RWPE1 (cell line): Measurements from ENCODE around the gene TOR1A.
A peak's percentile ranks its signal among the peaks of the same experiment; 100 is the strongest.

ENCODE experiments used
- CTCF ChIA-PET: fragments of 350-600 bp; sonication (Branson Sonifier 250); formaldehyde crosslinking; extraction: SDS; loops from one replicate; lab custom pipeline; 2021; lab: Yijun Ruan, JAX
- POLR2A ChIA-PET: fragments of 400-600 bp; formaldehyde crosslinking; extraction: SDS; loops from one replicate; lab custom pipeline; 2020; ENCODE audit warnings: antibody characterized with exemption; ENCODE audit not compliant: low non-redundant PET; lab: Yijun Ruan, JAX
- DNase-seq: peaks from one replicate; pipeline ENCODE4 v3.0.0; 2012; ENCODE audit warnings: low spot score
- H3K27ac ChIP-seq: fragments of 450-650 bp; 2 replicates; pipeline ENCODE4 v1.5.1; 2017
- CTCF ChIP-seq: fragments of 450-650 bp; conservative IDR thresholded peaks from 2 replicates; pipeline ENCODE4 v1.5.1; 2017; ENCODE audit warnings: low read depth, mild to moderate bottlenecking

Gene TOR1A

GRCh38 chr9:129835128-129835859, 11.4 kb upstream of the TOR1A start, which contains the start of the genes C9orf78 and USP20:
C9orf78 (minus strand) TSS chr9:129835275; CDS start chr9:129835221, 54 bp downstream.
USP20 (plus strand) TSS chr9:129835458; CDS start chr9:129852556, 17,098 bp downstream.
- H3K27ac ChIP-seq = peak within 1 kb of the TSS; percentile 73
- POLR2A ChIA-PET = interaction anchor here (0.6 to 1.1 kb wide), 2 partner anchors 10 to 211 kb away, joined by 3 to 4 read pairs; no protein-coding TSS in a partner anchor
- CTCF ChIA-PET = interaction anchor here (0.6 to 0.7 kb wide), 2 partner anchors 793 to 999 kb away, joined by 3 read pairs; no protein-coding TSS in a partner anchor
- peak; percentile 100 for DNase-seq
- TF ChIP-seq CTCF = no peak

DNA sequence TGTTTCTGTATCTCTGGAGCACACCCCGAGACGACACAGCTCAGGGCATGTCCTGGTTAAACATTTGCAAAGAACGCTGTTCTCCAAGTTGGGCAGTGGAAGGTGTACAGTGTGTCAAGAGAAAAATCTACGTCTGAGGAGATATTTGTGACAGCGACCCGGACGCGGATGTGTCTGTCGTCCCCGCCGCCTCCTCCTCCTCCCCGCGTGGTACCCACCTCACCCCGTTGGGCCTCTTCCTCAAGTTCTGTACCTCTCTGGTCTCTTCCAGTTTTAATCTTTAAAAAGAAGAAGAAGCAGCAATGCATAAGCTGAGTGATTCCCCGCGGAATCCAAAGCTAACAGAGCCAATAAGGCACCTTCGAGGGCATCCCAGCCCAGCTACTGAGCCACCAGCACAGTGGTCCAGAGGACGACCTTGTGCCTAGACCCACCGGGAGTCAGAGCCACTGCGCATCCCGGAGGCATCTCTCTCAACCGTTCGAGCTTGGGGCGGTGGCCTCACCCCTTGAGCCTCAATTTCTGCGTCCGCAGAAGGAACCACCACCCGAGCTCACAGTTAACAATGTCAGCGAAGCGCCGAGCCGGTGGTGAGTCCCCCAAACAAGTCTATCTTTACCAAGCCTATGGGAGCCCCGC, 10.7 kb upstream of the TOR1A start:
- DNase-seq = peak; percentile 52
- peak overlapping the region; percentile 73 for H3K27ac ChIP-seq
- TF ChIP-seq CTCF = no peak
- ChIA-PET POLR2A (interaction anchor here (0.5 to 1.1 kb wide), 5 partner anchors 9 to 506 kb away, joined by 3 to 8 read pairs (median 4); no protein-coding TSS in a partner anchor), CTCF (interaction anchor here (0.5 to 0.7 kb wide), 2 partner anchors 85 to 794 kb away, joined by 3 read pairs; no protein-coding TSS in a partner anchor)

- TF ChIP-seq CTCF = no peak
- POLR2A ChIA-PET = no interaction called here
- H3K27ac ChIP-seq = no peak overlapping the region
- no peak for DNase-seq
- CTCF ChIA-PET = interaction anchor here (0.6 kb wide), 1 partner anchor 95 kb away, joined by 3 read pairs; no protein-coding TSS in a partner anchor
Observed at GRCh38 chr9:129832982-129833381, 9.0 kb upstream of the TOR1A start.

GRCh38 chr9:129828969-129829368, 5.0 kb upstream of the TOR1A start:
- DNase-seq = no peak
- no peak overlapping the region for H3K27ac ChIP-seq
- POLR2A ChIA-PET = interaction anchor here (0.7 kb wide), 1 partner anchor 89 kb away, joined by 4 read pairs; no protein-coding TSS in a partner anchor
- CTCF ChIA-PET = interaction anchor here (0.6 to 0.7 kb wide), 2 partner anchors 40 to 162 kb away, joined by 3 to 5 read pairs; no protein-coding TSS in a partner anchor
- no peak for TF ChIP-seq CTCF

- peak overlapping the region; percentile 12 for H3K27ac ChIP-seq
- ChIA-PET CTCF (interaction anchor here (0.6 kb wide), 1 partner anchor 161 kb away, joined by 3 read pairs; no protein-coding TSS in a partner anchor), POLR2A (interaction anchor here (0.7 kb wide), 1 partner anchor 88 kb away, joined by 4 read pairs; no protein-coding TSS in a partner anchor)
- TF ChIP-seq CTCF = no peak
- DNase-seq = no peak
Observed at GRCh38 chr9:129828051-129828450, 4.1 kb upstream of the TOR1A start.

DNA sequence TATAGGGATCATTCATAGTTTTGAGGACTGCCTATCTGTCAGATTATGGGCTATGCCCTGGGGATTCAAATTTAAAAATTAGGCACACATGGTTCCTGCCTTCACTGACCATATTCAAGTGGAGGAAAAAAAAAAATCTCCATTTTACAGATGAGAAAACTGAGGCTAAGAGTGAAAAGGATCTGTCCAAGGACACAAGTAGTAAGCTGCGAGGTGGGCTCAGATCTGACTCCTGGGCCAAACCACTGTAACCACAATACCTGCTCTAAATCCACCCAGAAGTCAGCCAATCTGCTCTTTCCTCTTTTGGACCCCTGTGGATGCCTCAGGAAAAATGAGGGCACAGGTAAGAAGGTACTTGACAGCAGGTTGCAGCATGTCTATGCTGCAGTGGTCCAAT, 2.8 kb upstream of the TOR1A start:
- H3K27ac ChIP-seq = no peak overlapping the region
- TF ChIP-seq CTCF = no peak
- POLR2A ChIA-PET = no interaction called here
- CTCF ChIA-PET = interaction anchor here (1.3 kb wide), 1 partner anchor 89 kb away, joined by 3 read pairs; no protein-coding TSS in a partner anchor
- DNase-seq = no peak
